ENCODE measurements around the gene TMEM9B.
"Not testable (repeated sequence)": the region's sequence is repeated elsewhere in the genome, so short reads cannot be mapped to it uniquely, and the experiment has no call there.

Gene TMEM9B

GRCh38 chr11:8997451-8997850, 33.2 kb upstream of the TMEM9B start:
- H3K4me3 Mint-ChIP-seq: no peak overlapping the region
- no peaks in the 10 kb centered on the region for H3K9me3 Mint-ChIP-seq
- no peak for TF ChIP-seq CTCF (IDR thresholded peaks at IDR 0.05; ENCODE audit: unreplicated experiment in 3 of 3)
- H3K27ac Mint-ChIP-seq: no peak overlapping the region
- no peaks in the 10 kb centered on the region for H3K4me1 Mint-ChIP-seq
- no peaks in the 10 kb centered on the region for H3K36me3 Mint-ChIP-seq (ENCODE audit: low read depth)
- H3K27me3 Mint-ChIP-seq (ENCODE audit: low read depth): peaks cover 25% of the 10 kb centered on the region

- TF ChIP-seq CTCF (IDR thresholded peaks at IDR 0.05; ENCODE audit: unreplicated experiment in 3 of 3): no peak
- Mint-ChIP-seq H3K27ac (no peak overlapping the region), H3K27me3 (ENCODE audit: low read depth) (peaks cover 8% of the 10 kb centered on the region), H3K4me3 (no peak overlapping the region), H3K36me3 (ENCODE audit: low read depth) (no peaks in the 10 kb centered on the region), H3K4me1 (no peaks in the 10 kb centered on the region), H3K9me3 (no peaks in the 10 kb centered on the region)
Measured at GRCh38 chr11:8989453-8989852, 25.2 kb upstream of the TMEM9B start.

- Mint-ChIP-seq H3K4me1 (no peaks in the 10 kb centered on the region), H3K36me3 (ENCODE audit: low read depth) (no peaks in the 10 kb centered on the region), H3K27me3 (ENCODE audit: low read depth) (peaks cover 8% of the 10 kb centered on the region), H3K4me3 (no peak overlapping the region), H3K9me3 (no peaks in the 10 kb centered on the region), H3K27ac (no peak overlapping the region)
- TF ChIP-seq CTCF (IDR thresholded peaks at IDR 0.05; ENCODE audit: unreplicated experiment in 3 of 3): no peak
Measured at GRCh38 chr11:8988329-8989234, 24.3 kb upstream of the TMEM9B start.

GRCh38 chr11:8987446-8987845, 23.2 kb upstream of the TMEM9B start:
- Mint-ChIP-seq H3K9me3 (no peaks in the 10 kb centered on the region), H3K4me1 (no peaks in the 10 kb centered on the region), H3K36me3 (ENCODE audit: low read depth) (no peaks in the 10 kb centered on the region), H3K27ac (no peak overlapping the region), H3K4me3 (no peak overlapping the region), H3K27me3 (ENCODE audit: low read depth) (peaks cover 8% of the 10 kb centered on the region)
- no peak for TF ChIP-seq CTCF (IDR thresholded peaks at IDR 0.05; ENCODE audit: unreplicated experiment in 3 of 3)

- H3K36me3 Mint-ChIP-seq (ENCODE audit: low read depth); H3K4me3 Mint-ChIP-seq; H3K27me3 Mint-ChIP-seq (ENCODE audit: low read depth); H3K27ac Mint-ChIP-seq; H3K9me3 Mint-ChIP-seq; H3K4me1 Mint-ChIP-seq: not testable (repeated sequence)
Measured at GRCh38 chr11:8986772-8987171, 22.5 kb upstream of the TMEM9B start.

- Mint-ChIP-seq H3K4me3 (no peak overlapping the region), H3K27me3 (ENCODE audit: low read depth) (peaks cover 8% of the 10 kb centered on the region), H3K36me3 (ENCODE audit: low read depth) (no peaks in the 10 kb centered on the region), H3K27ac (no peak overlapping the region), H3K4me1 (no peaks in the 10 kb centered on the region), H3K9me3 (no peaks in the 10 kb centered on the region)
- no peak for TF ChIP-seq CTCF (IDR thresholded peaks at IDR 0.05; ENCODE audit: unreplicated experiment in 3 of 3)
Measured at GRCh38 chr11:8985462-8985861, 21.2 kb upstream of the TMEM9B start.

All from nephron (organoid).